ENCODE results near the gene ZNF516.
"Not testable (repeated sequence)": the region's sequence is repeated elsewhere in the genome, so short reads cannot be mapped to it uniquely, and the experiment has no call there.

Gene ZNF516

GRCh38 chr18:76495006-76495370 lies at the start of gene ZNF516:
ZNF516 (minus strand) TSS chr18:76495242; CDS start chr18:76443054, 52,188 bp downstream.
- DNase-seq, result peak; percentile 83

- DNase-seq, result no peak
Observed at GRCh38 chr18:76538846-76539245, 43.8 kb upstream of the ZNF516 start.

GRCh38 chr18:76537621-76538020 lies 42.6 kb upstream of the ZNF516 start:
- no peak for DNase-seq

- not testable (repeated sequence) for DNase-seq
Observed at GRCh38 chr18:76536593-76536992, 41.6 kb upstream of the ZNF516 start.

- no peak for DNase-seq
Observed at GRCh38 chr18:76532875-76533274, 37.8 kb upstream of the ZNF516 start.

- no peak for DNase-seq
Observed at GRCh38 chr18:76530846-76531245, 35.8 kb upstream of the ZNF516 start.

- DNase-seq, result no peak
Observed at GRCh38 chr18:76530391-76530790, 35.3 kb upstream of the ZNF516 start.

GRCh38 chr18:76529433-76529811 lies 34.4 kb upstream of the ZNF516 start:
- DNase-seq, result no peak

- DNase-seq, result peak; percentile 80
Observed at GRCh38 chr18:76528477-76529432, 33.7 kb upstream of the ZNF516 start.

GRCh38 chr18:76525911-76526310 lies 30.9 kb upstream of the ZNF516 start:
- DNase-seq, result no peak

GRCh38 chr18:76524900-76525698 lies 30.1 kb upstream of the ZNF516 start:
- DNase-seq, result peak; percentile 100

- no peak for DNase-seq
Observed at GRCh38 chr18:76524477-76524876, 29.4 kb upstream of the ZNF516 start.

- no peak for DNase-seq
Observed at GRCh38 chr18:76522551-76522950, 27.5 kb upstream of the ZNF516 start.

GRCh38 chr18:76522122-76522503 lies 27.1 kb upstream of the ZNF516 start:
- DNase-seq, result no peak

GRCh38 chr18:76521417-76522121 lies 26.5 kb upstream of the ZNF516 start:
- no peak for DNase-seq

GRCh38 chr18:76518860-76519538 lies 24.0 kb upstream of the ZNF516 start:
- DNase-seq, result peak; percentile 84

- peak; percentile 96 for DNase-seq
Observed at GRCh38 chr18:76518123-76518859, 23.2 kb upstream of the ZNF516 start.

GRCh38 chr18:76515576-76515975 lies 20.5 kb upstream of the ZNF516 start:
- DNase-seq, result no peak

GRCh38 chr18:76514573-76514972 lies 19.5 kb upstream of the ZNF516 start:
- DNase-seq, result no peak

GRCh38 chr18:76507830-76508385 lies 12.9 kb upstream of the ZNF516 start:
- no peak for DNase-seq

GRCh38 chr18:76506974-76507764 lies 12.1 kb upstream of the ZNF516 start:
- no peak for DNase-seq
